CMK (cell line): ENCODE results near the gene TCF4.

ENCODE experiments used
- DNase-seq: peaks from one replicate; pipeline ENCODE4 v3.0.0-alpha.2; 2010; ENCODE audit warnings: low read depth

The TCF4 gene

GRCh38 chr18:55256226-55256928 is 331.6 kb downstream of the TCF4 start:
- DNase-seq: no peak

- no peak for DNase-seq
Measured at GRCh38 chr18:55253814-55254213, 334.2 kb downstream of the TCF4 start.

DNA sequence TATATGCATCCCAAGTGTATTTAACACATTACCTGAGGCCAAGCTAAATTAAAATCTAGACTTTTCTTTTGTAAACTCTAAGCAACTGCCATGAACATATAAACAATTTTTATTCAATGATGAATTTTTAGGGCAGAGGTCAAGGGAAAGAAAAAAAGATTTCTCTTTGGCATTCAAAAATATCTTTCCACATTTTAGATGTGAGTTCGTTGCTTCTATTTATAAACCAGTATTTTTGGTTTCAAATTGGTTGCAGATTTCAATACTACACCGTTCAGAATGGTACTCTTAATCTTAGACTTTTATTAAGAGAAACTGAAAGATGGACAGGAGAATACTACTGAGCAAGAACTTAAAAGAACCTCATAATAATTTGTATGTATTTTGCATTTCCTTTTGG is 335.1 kb downstream of the TCF4 start:
- DNase-seq: no peak

GRCh38 chr18:55252053-55252675 is 335.8 kb downstream of the TCF4 start:
- DNase-seq: no peak

DNA sequence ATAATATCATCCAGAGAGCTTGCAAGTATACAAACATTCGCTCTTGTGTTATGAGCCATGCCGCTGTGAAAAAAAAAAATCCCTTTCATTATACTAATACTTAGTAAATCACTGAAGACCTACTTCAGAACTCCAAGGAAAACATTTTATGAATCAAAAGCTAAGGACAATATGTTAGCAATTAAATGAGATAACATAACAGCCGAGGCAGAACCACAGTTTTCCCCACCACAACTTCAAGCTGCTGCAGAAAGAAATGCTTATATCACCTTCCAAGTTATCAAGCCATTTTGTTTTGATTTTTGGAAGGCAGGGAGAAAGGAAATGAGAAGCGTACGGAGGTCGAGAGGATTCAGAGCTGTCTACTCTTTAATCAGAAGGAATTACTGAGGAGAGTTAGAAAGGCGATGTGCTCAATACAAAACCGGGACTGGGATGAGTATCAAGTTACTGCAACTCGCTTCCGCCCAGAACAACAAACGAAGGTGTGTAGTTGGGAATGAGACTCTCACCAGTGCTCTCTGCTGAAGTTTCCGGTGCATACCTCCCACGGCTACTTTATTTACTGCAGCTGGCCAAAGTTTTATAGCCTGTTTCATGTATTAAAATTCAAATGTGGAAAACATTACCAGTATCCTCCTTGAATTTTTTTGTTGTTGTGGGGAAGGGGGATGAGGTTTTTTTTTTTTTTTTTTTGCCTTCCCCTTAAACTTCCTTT is 336.6 kb downstream of the TCF4 start:
- DNase-seq: no peak

DNA sequence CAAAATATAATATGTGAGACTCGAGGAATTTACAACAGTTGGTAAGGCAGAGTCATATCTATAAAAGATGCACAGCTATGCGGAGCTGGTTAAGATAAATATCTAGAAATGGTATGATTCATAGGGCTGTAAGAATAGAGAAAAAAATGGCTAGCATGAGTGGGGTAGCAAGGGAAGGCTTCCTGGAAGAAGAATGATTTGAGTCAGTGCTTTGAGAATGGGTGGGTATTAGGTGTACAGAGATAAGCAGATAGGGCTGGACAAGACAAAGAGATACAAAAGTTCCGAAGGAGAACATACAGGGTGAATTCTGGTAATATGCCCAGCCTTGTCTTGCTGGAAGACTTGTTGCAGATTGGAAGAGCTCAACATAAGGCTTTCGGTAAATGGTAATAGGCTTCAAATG is 337.2 kb downstream of the TCF4 start:
- DNase-seq: no peak

DNA sequence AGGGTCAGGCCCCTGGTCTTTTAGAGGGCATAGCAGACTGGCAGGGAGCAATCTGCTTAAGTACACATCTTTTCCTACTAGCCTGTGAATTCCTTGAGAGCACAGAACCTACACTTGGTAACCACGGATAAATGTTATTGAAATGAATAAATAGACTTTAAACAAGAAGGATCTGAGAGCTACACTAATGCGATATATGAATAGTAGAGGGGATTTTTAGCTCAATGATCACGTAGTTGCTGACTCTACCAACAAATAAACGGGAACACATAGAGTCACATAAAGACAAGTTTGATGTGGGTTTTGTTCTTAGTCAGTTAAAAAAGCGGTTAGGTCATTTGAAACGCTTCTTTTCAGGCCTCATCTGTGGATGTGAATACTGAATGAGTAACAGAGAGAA is 338.4 kb downstream of the TCF4 start:
- no peak for DNase-seq

- DNase-seq: no peak
Measured at GRCh38 chr18:55248495-55248894, 339.5 kb downstream of the TCF4 start.

DNA sequence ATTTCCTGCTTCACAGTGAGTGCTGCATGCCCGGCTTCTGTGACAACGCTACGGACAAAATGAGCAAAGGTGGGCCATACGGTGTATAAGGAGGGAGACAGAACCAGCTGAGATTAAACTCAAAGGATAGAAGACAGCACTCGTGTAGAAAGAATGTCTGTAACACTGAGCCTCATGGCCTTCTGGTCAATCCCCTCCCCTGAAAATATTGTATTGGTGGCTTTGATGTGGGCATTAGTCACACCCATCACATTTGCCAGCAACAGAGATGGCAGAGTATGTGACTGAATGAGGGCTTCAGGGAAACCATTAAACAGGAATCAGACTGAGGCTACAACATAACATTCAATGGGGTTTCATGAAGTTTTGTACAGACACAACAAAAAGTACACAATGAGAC is 341.0 kb downstream of the TCF4 start:
- no peak for DNase-seq

GRCh38 chr18:55246278-55246677 is 341.7 kb downstream of the TCF4 start:
- no peak for DNase-seq

- DNase-seq: no peak
Measured at GRCh38 chr18:55245211-55245614, 342.8 kb downstream of the TCF4 start.

- no peak for DNase-seq
Measured at GRCh38 chr18:55244546-55244945, 343.4 kb downstream of the TCF4 start.

- no peak for DNase-seq
Measured at GRCh38 chr18:55243857-55244256, 344.1 kb downstream of the TCF4 start.

- DNase-seq: no peak
Measured at GRCh38 chr18:55243255-55243654, 344.7 kb downstream of the TCF4 start.

GRCh38 chr18:55240978-55241377 is 347.0 kb downstream of the TCF4 start:
- no peak for DNase-seq

DNA sequence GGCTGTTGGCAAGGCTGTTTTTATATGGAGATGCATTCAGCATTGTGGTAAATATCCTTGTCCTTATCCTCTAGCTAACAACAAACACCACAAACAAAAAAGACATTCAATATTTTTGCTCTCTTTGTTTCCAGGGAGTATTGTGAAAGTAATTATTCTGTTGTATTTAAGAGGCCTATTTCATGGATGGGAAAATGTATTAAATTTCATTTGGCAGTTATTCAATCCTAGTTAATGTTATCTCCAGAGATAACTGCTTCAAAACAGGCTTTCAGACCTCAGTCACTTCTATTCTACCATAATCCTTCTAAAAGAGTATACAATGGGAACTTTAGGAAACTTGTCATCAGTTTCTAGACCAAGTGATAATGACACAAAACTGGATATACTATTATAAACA is 348.3 kb downstream of the TCF4 start:
- DNase-seq: no peak

- DNase-seq: no peak
Measured at GRCh38 chr18:55237660-55238059, 350.3 kb downstream of the TCF4 start.

GRCh38 chr18:55236150-55236931 is 351.7 kb downstream of the TCF4 start:
- DNase-seq: no peak

DNA sequence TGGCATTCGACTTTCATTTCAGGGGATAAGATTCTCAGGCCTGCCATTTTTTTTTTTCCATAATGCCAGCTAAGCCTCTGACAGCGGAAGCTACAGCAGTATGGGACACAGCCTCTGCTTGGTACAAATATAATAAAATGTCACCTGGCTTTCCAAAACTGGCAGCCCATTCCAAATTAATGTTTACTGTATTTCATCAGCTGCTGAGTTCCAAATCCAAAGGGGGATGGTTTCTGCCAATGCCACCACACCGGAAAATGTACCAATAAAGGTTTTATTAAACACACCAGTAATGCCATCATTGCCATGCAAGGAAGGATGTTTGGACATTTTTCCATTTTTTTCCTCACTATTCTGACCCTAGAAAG is 352.9 kb downstream of the TCF4 start:
- DNase-seq: no peak

- DNase-seq: peak; percentile 26
Measured at GRCh38 chr18:55234366-55235093, 353.5 kb downstream of the TCF4 start.

GRCh38 chr18:55233857-55234256 is 354.1 kb downstream of the TCF4 start:
- DNase-seq: no peak

GRCh38 chr18:55232506-55232905 is 355.5 kb downstream of the TCF4 start:
- DNase-seq: no peak
